SK-N-MC (cell line): ENCODE measurements around the gene CDC42BPB.

Experiments used
- FOXP2 ChIP-seq: optimal IDR thresholded peaks from 2 replicates; pipeline ENCODE3; 2011; ENCODE audit warnings: mild to moderate bottlenecking, moderate library complexity; ENCODE audit not compliant: insufficient read depth; ENCODE audit errors: extremely low read length, control extremely low read depth
- POLR2AphosphoS5 ChIP-seq: IDR thresholded peaks from 2 replicates; pipeline ENCODE4 v1.6.1; 2012; ENCODE audit warnings: mild to moderate bottlenecking, low read depth, low read length, borderline replicate concordance

DNA sequence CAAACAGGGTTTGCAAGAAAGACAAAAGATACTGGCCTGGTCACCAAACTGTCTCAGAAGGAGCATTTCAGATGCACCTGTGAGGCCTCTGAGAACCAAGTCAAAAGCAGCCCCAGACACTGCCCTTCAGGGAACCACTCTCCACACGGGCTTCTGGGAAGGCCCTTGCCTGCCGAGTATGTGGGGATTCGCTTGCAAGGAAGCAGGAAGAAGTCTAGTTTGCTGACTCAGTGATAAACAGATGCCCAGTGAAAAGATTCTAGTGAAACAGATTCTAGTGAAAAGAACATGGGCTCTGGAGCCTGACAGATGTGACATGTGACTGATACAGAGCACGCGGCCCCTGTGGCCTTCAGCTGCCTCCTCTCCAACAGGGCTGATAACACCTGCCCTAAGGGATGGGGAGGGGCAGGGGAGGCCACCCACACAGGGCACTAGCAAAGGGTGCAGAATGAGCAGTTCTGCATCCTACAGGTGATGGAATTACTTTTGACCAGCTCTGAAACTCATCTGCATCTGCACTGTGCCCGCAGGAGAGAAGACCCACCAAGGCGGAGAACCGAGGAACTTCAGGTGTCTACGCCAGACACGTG, 115.8 kb downstream of the CDC42BPB start:
- TF ChIP-seq FOXP2 (no peak), POLR2AphosphoS5 (no peak)
